ENCODE data around the gene ERBB4. TPM values are rescaled to one million over a fixed set of nuclear protein-coding genes. Genes with fewer than 3 reads are reported as not detected.

ERBB4 gene
- total RNA-seq, 6 donors from 2014 or later, result 3.3 to 24.2 (median 11.7) TPM

DNA sequence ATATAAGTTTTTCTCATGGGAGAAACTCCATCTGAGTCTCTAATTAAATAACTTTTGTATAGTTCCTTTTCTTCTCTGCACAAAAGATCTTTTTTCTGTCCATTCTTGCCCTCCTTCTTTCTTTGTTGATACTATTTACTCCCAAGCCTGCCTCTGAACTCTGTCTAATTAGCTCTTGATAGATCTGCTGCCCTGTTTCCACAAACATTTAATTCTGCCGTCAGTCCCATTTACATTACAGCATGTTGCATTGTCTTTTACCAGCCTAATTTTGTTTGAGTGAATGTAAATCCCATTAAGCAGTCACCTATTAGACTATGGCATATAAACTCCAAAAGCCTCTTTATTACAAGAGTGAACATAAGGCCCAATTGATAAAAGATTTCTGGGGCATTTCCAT lies 254.4 kb downstream of the ERBB4 start:
- Histone ChIP-seq H3K27me3 (no peaks in the 10 kb centered on the region), H3K27ac (no peak overlapping the region), H3K36me3 (no peaks in the 10 kb centered on the region), H3K4me1 (no peaks in the 10 kb centered on the region), H3K9me3 (no peaks in the 10 kb centered on the region), H3K4me3 (no peak overlapping the region)
- DNase-seq (no peak), ATAC-seq (ENCODE audit: low FRiP score in 2 of 2) (no peak)
- TF ChIP-seq, protein P1, sequence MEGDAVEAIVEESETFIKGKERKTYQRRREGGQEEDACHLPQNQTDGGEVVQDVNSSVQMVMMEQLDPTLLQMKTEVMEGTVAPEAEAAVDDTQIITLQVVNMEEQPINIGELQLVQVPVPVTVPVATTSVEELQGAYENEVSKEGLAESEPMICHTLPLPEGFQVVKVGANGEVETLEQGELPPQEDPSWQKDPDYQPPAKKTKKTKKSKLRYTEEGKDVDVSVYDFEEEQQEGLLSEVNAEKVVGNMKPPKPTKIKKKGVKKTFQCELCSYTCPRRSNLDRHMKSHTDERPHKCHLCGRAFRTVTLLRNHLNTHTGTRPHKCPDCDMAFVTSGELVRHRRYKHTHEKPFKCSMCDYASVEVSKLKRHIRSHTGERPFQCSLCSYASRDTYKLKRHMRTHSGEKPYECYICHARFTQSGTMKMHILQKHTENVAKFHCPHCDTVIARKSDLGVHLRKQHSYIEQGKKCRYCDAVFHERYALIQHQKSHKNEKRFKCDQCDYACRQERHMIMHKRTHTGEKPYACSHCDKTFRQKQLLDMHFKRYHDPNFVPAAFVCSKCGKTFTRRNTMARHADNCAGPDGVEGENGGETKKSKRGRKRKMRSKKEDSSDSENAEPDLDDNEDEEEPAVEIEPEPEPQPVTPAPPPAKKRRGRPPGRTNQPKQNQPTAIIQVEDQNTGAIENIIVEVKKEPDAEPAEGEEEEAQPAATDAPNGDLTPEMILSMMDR (IDR thresholded peaks at IDR 0.05), result no peak
- TF ChIP-seq POLR2AphosphoS5 (IDR thresholded peaks at IDR 0.05), result no peak
- no peak for TF ChIP-seq POLR2A (IDR thresholded peaks at IDR 0.05)
- no peak for TF ChIP-seq EP300 (IDR thresholded peaks at IDR 0.05)
- 43 to 48% methylated on average over 1 of the region's 1 CpG for WGBS, 2 donors

DNA sequence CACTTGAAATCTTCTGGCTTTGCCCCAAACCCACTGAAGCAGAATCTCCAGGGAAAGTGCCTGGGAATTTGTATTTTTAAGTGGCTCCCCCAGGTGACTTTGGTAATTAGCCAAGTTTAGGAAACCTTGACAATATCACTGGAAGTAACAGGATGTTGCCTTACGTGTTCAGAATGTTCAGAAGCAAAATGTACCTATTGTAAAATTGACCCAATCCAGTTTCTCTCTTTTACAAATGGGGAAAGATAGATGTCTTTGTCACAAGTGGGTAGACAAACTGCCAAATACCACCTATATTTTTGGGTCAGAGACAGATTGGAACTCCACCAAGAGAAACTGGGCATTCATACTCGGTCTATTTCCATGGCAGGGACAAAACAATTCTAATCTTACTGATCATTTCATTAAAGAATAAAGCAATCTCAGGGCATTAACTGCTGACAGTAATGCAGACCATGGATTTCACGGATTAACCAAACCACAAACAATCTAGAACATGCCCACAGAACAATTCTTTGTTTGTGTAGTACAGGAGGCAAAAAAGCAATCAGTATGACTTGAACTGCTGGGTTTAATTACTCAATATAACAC lies 255.8 kb downstream of the ERBB4 start:
- no peaks in the 10 kb centered on the region for H3K36me3 ChIP-seq
- H3K27ac ChIP-seq, result no peak overlapping the region
- ATAC-seq (ENCODE audit: low FRiP score in 2 of 2), result no peak
- H3K27me3 ChIP-seq, result no peaks in the 10 kb centered on the region
- no peaks in the 10 kb centered on the region for H3K9me3 ChIP-seq
- H3K4me1 ChIP-seq, result no peaks in the 10 kb centered on the region
- DNase-seq, result no peak
- TF ChIP-seq POLR2A (IDR thresholded peaks at IDR 0.05), result no peak
- no peak for TF ChIP-seq POLR2AphosphoS5 (IDR thresholded peaks at IDR 0.05)
- no peak for TF ChIP-seq EP300 (IDR thresholded peaks at IDR 0.05)
- TF ChIP-seq, protein P1 (IDR thresholded peaks at IDR 0.05), result no peak
- WGBS, 2 donors, result 46 to 47% methylated on average over 3 of the region's 3 CpGs
- no peak overlapping the region for H3K4me3 ChIP-seq

DNA sequence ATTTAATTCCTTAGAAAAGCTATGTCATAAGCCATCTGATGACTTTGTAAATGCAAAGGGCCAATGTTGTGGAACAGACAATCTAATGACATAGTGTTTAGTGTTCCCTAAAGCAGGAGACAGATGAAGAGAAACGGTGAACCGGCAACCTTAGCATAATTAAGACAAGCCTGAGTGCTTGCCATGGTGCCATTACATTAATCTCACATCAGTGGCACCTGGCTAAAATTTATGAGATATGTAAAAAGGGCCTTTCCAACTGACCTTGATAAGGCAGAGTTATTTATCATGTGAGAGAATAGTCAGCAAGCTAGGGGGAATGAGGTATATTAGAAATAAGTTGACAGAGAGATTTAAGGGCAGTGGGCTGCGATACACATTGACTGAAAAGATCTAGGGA lies 261.8 kb downstream of the ERBB4 start:
- WGBS, 2 donors, result 68 to 79% methylated on average over 3 of the region's 3 CpGs
- TF ChIP-seq POLR2AphosphoS5 (IDR thresholded peaks at IDR 0.05) (no peak), EP300 (IDR thresholded peaks at IDR 0.05) (no peak), POLR2A (IDR thresholded peaks at IDR 0.05) (no peak)
- TF ChIP-seq, protein P1 (IDR thresholded peaks at IDR 0.05), result no peak
- DNase-seq (no peak), ATAC-seq (ENCODE audit: low FRiP score in 2 of 2) (no peak)
- Histone ChIP-seq H3K4me1 (no peaks in the 10 kb centered on the region), H3K4me3 (no peak overlapping the region), H3K9me3 (no peaks in the 10 kb centered on the region), H3K36me3 (no peaks in the 10 kb centered on the region), H3K27ac (no peak overlapping the region), H3K27me3 (no peaks in the 10 kb centered on the region)

DNA sequence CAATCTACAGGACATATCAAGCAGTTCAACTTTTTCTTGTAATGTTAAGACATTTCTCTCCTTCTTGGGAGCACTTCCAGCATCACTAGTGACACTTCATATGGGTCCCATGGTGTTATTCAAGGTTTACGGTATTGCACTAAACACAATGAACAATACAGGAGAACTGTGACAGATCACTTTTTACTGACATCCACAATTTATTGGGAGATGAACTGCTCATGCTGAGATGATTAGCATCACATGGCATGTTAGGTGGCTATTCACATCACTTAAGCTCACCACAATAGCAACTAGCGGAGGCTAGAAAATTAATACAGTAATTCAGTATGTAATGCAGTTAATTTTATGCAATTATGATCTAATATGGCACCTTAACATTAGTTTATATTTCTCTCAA lies 264.4 kb downstream of the ERBB4 start:
- H3K27ac ChIP-seq, result no peak overlapping the region
- WGBS, 2 donors, result 90 to 94% methylated on average over 2 of the region's 2 CpGs
- H3K4me1 ChIP-seq, result no peaks in the 10 kb centered on the region
- H3K36me3 ChIP-seq, result no peaks in the 10 kb centered on the region
- ATAC-seq (ENCODE audit: low FRiP score in 2 of 2) (no peak), DNase-seq (no peak)
- no peaks in the 10 kb centered on the region for H3K9me3 ChIP-seq
- TF ChIP-seq, protein P1 (IDR thresholded peaks at IDR 0.05), result no peak
- TF ChIP-seq POLR2A (IDR thresholded peaks at IDR 0.05) (no peak), EP300 (IDR thresholded peaks at IDR 0.05) (no peak), POLR2AphosphoS5 (IDR thresholded peaks at IDR 0.05) (no peak)
- no peak overlapping the region for H3K4me3 ChIP-seq
- H3K27me3 ChIP-seq, result no peaks in the 10 kb centered on the region

DNA sequence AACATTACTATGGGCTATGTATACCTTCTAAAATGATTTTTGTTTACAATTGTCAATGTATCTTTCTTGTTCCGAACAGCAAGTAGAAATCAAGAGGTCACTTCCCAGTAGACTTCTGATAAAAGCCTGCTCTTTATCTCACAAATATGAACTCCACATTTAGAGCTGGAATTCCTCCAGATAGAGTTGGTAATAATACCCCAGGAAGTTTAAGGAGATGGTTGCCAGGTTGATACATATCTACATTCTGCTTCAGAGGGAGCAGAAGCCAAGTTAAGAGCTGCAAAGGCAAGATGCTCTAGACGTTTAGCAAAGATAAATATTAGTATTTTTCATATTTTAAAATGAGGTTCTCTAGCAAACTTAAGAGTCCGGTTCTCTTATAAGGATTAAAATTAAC lies 267.0 kb downstream of the ERBB4 start:
- no peak overlapping the region for H3K4me3 ChIP-seq
- WGBS, 2 donors, result 40 to 51% methylated on average over 3 of the region's 3 CpGs
- H3K27ac ChIP-seq, result no peak overlapping the region
- DNase-seq (no peak), ATAC-seq (ENCODE audit: low FRiP score in 2 of 2) (no peak)
- no peaks in the 10 kb centered on the region for H3K27me3 ChIP-seq
- no peaks in the 10 kb centered on the region for H3K4me1 ChIP-seq
- no peaks in the 10 kb centered on the region for H3K9me3 ChIP-seq
- H3K36me3 ChIP-seq, result no peaks in the 10 kb centered on the region
- TF ChIP-seq EP300 (IDR thresholded peaks at IDR 0.05), result no peak
- TF ChIP-seq, protein P1 (IDR thresholded peaks at IDR 0.05), result no peak
